K562 (cell line): ENCODE results near the gene ZNF432. TPM values are rescaled to one million over a fixed set of nuclear protein-coding genes. Genes with fewer than 3 reads are reported as not detected.

Source experiments
- CTBP1 ChIP-seq: fragments of 450-650 bp; IDR thresholded peaks from 2 replicates; pipeline ENCODE4 v1.6.1; 2016; ENCODE audit warnings: borderline replicate concordance
- DLX4 ChIP-seq: fragments of 250-450 bp; sonication (Bioruptor Pico); IDR thresholded peaks from 2 replicates; pipeline ENCODE4 v1.6.1; 2021; ENCODE audit warnings: mild to moderate bottlenecking
- ELF4 ChIP-seq: fragments of 450-650 bp; formaldehyde crosslinking; IDR thresholded peaks from 2 replicates; pipeline ENCODE4 v1.4.0; 2022; ENCODE audit warnings: missing genetic modification characterization
- GABPB2 ChIP-seq: fragments of 250-450 bp; sonication (Bioruptor Pico); conservative IDR thresholded peaks from 2 replicates; pipeline ENCODE4 v1.5.1; 2021; ENCODE audit warnings: mild to moderate bottlenecking
- MEF2D ChIP-seq: conservative IDR thresholded peaks from 2 replicates; pipeline ENCODE4 v1.6.1; 2016; ENCODE audit warnings: low read depth, missing genetic modification characterization, missing compliant biosample characterization
- MNT ChIP-seq, 2 experiments: fragments of 450-650 bp; conservative IDR thresholded peaks; 2 replicates each; pipeline ENCODE4 v1.6.1; 2017; ENCODE audit warnings: mild to moderate bottlenecking in 2 of 2, moderate library complexity in 2 of 2
- PRDM10 ChIP-seq: fragments of 450-650 bp; IDR thresholded peaks from 2 replicates; pipeline ENCODE4 v1.6.1; 2018; ENCODE audit not compliant: partially characterized antibody
- RBM15 ChIP-seq: fragments of 200-400 bp; formaldehyde crosslinking; IDR thresholded peaks from 2 replicates; pipeline ENCODE4 v1.6.1; 2018; ENCODE audit warnings: mild to moderate bottlenecking, low read length, moderate library complexity; ENCODE audit not compliant: insufficient read depth
- RCOR1 ChIP-seq, 2 experiments: IDR thresholded peaks; 2 replicates each; pipeline ENCODE4 v1.6.1; 2012; ENCODE audit warnings: low read depth in 2 of 2, low read length in 2 of 2, borderline replicate concordance in 1 of 2, improper control_type of control experiment in 1 of 2
- SMAD2 ChIP-seq: fragments of 150-350 bp; IDR thresholded peaks from 2 replicates; pipeline ENCODE4 v1.6.1; 2014; ENCODE audit warnings: low read depth, mild to moderate bottlenecking, low read length
- TAF9B ChIP-seq: fragments of 450-650 bp; IDR thresholded peaks from 2 replicates; pipeline ENCODE4 v1.6.1; 2018; ENCODE audit warnings: mild to moderate bottlenecking; ENCODE audit not compliant: partially characterized antibody
- ZNF407 ChIP-seq: fragments of 450-650 bp; IDR thresholded peaks from 2 replicates; pipeline ENCODE4 v1.6.1; 2016; ENCODE audit warnings: low read depth
- ZNF830 ChIP-seq: fragments of 250-450 bp; sonication (Bioruptor Pico); IDR thresholded peaks from 2 replicates; pipeline ENCODE4 v1.5.0; 2021; ENCODE audit warnings: mild to moderate bottlenecking
- polyA plus RNA-seq, 8 experiments: library from polyadenylated mRNA; depleted of rRNA in 4 of 8; stranded (reverse) in 5 of 8; unstranded in 3 of 8; fragments of >200 nt; fragmentation: Nextera tagmentation in 2 of 8; fragmentation: Illumina TruSeq in 1 of 8; extraction: Ambion mirVana in 2 of 8; extraction: Trizol in 1 of 8; gene quantifications; 2 replicates each; pipeline versions ENCODE4 v1.2.1 to v1.2.3, GENCODE V29; 2011 to 2014; ENCODE audit warnings: inconsistent platforms in 1 of 8, missing spikeins in 1 of 8
- total RNA-seq, 7 experiments: library from RNA; depleted of rRNA in 6 of 7; stranded (reverse); fragments of >200 nt in 6 of 7; fragmentation: Illumina TruSeq in 2 of 7; extraction: Trizol in 2 of 7; gene quantifications; 2 replicates each; pipeline versions ENCODE4 v1.2.1 to v1.2.3, GENCODE V29; 2011 to 2021; ENCODE audit warnings: low replicate concordance in 1 of 7

ZNF432 gene
- total and polyA plus RNA-seq, 9 of the 15 experiments (the other 6 are each of a cell fraction or from before 2014, with no cell fraction given) = 2.6 to 6.8 (median 4.0) TPM

- no peak; the same call in 1 of the 2 replicates for TF ChIP-seq CTBP1
- peak; percentile 50 to 75; a peak in 2 of 4 replicates for TF ChIP-seq MNT (conservative IDR thresholded peaks at IDR 0.05)
- no peak for TF ChIP-seq ELF4 (CRISPR knock-in tag)
- no peak for TF ChIP-seq RBM15
- no peak for TF ChIP-seq RCOR1 (IDR thresholded peaks at IDR 0.05; ENCODE audit: borderline replicate concordance in 1 of 2, low read depth in 2 of 2, low read length in 2 of 2)
- TF ChIP-seq DLX4 (CRISPR knock-in tag) = no peak
- no peak for TF ChIP-seq SMAD2
- TF ChIP-seq ZNF407 = no peak
- no peak for TF ChIP-seq GABPB2 (CRISPR knock-in tag)
- peak; percentile 59 for TF ChIP-seq TAF9B
- TF ChIP-seq PRDM10 = peak; percentile 31
- no peak for TF ChIP-seq MEF2D (tag)
- TF ChIP-seq ZNF830 (CRISPR knock-in tag) = no peak
Observed at GRCh38 chr19:52095172-52096014, 46.8 kb upstream of the ZNF432 start, which contains the start of gene ZNF841 (continued).
